PC-3 (cell line): Measurements from ENCODE around the gene TUBB. TPM values are rescaled to one million over a fixed set of nuclear protein-coding genes. Genes with fewer than 3 reads are reported as not detected.

Experiments
- ATAC-seq: fragments of 200-7000 bp; cut with Tn5 transposase; 2 replicates; pipeline ENCODE4 v1.9.1; 2020; ENCODE audit warnings: mild to moderate bottlenecking, moderate library complexity
- BruUV-seq: library from RNA; stranded (reverse); fragments of 400-500 nt; replicated peaks from 2 replicates; lab custom pipeline; 2021; lab: Mats Ljungman, UMichigan
- CTCF ChIA-PET: fragments of 300-600 bp; sonication (Branson Sonifier 250); formaldehyde crosslinking; loops from one replicate; lab custom pipeline; 2022; ENCODE audit warnings: antibody characterized with exemption; lab: Charles Lee
- POLR2A ChIA-PET: fragments of 300-600 bp; sonication (Branson Sonifier 250); formaldehyde crosslinking; loops from one replicate; lab custom pipeline; 2022; ENCODE audit warnings: antibody characterized with exemption; ENCODE audit not compliant: unreplicated experiment; lab: Charles Lee
- DNase-seq: peaks from one replicate; pipeline ENCODE4 v3.0.0-alpha.2; 2015
- H2AFZ ChIP-seq: fragments of 300-600 bp; sonication (generic); 2 replicates; pipeline ENCODE4 v1.6.0; 2016; ENCODE audit warnings: antibody characterized with exemption, low read length
- H3F3A ChIP-seq: fragments of 300-600 bp; sonication (generic); one replicate; pipeline ENCODE4 v1.6.0; 2017; ENCODE audit warnings: antibody characterized with exemption, low read length, control low read depth, mild to moderate bottlenecking; ENCODE audit not compliant: unreplicated experiment
- H3K27ac ChIP-seq: fragments of 300-600 bp; sonication (generic); 2 replicates; pipeline ENCODE4 v1.5.1; 2016; ENCODE audit warnings: mild to moderate bottlenecking, low read length
- H3K27me3 ChIP-seq: fragments of 300-600 bp; sonication (generic); 2 replicates; pipeline ENCODE4 v1.6.1; 2016; ENCODE audit warnings: low read length, mixed read lengths
- H3K36me3 ChIP-seq: fragments of 300-600 bp; sonication (generic); 2 replicates; pipeline ENCODE4 v1.6.1; 2016; ENCODE audit warnings: low read depth, mixed run types, low read length, mixed read lengths
- H3K4me1 ChIP-seq: fragments of 300-600 bp; sonication (generic); 2 replicates; pipeline ENCODE4 v1.5.1; 2016; ENCODE audit warnings: low read length; ENCODE audit not compliant: insufficient read depth
- H3K4me2 ChIP-seq: fragments of 300-600 bp; sonication (generic); 2 replicates; pipeline ENCODE4 v1.6.0; 2016; ENCODE audit warnings: low read length
- H3K4me3 ChIP-seq: fragments of 300-600 bp; sonication (generic); 2 replicates; pipeline ENCODE4 v1.5.1; 2016; ENCODE audit warnings: mild to moderate bottlenecking, low read length, mixed read lengths
- H3K79me2 ChIP-seq: fragments of 300-600 bp; sonication (generic); 2 replicates; pipeline ENCODE4 v1.6.1; 2017; ENCODE audit warnings: low read length, mixed read lengths
- H3K9ac ChIP-seq: fragments of 300-600 bp; sonication (generic); 2 replicates; pipeline ENCODE4 v1.6.0; 2016; ENCODE audit warnings: mild to moderate bottlenecking, low read length
- H3K9me2 ChIP-seq: fragments of 300-600 bp; sonication (generic); replicated peaks from 2 replicates; pipeline ENCODE4 v1.6.1; 2016; ENCODE audit warnings: mixed run types, low read length, mixed read lengths
- H3K9me3 ChIP-seq: fragments of 300-600 bp; sonication (generic); 2 replicates; pipeline ENCODE4 v1.6.1; 2016; ENCODE audit warnings: low read length, mixed read lengths
- H4K20me1 ChIP-seq: fragments of 300-600 bp; sonication (generic); 2 replicates; pipeline ENCODE4 v1.6.1; 2016; ENCODE audit warnings: low read length, mixed read lengths
- EZH2 ChIP-seq: fragments of 300-600 bp; sonication (generic); IDR thresholded peaks from one replicate; pipeline ENCODE4 v1.6.1; 2017; ENCODE audit warnings: antibody characterized with exemption, mild to moderate bottlenecking, low read length; ENCODE audit not compliant: unreplicated experiment
- EZH2phosphoT487 ChIP-seq: fragments of 300-600 bp; sonication (generic); IDR thresholded peaks from 2 replicates; pipeline ENCODE4 v1.6.1; 2018; ENCODE audit warnings: mild to moderate bottlenecking, antibody characterized with exemption, low read length, borderline replicate concordance
- intact Hi-C: fragments of 100-400 bp; cut with micrococcal nuclease; formaldehyde crosslinking; loops from 2 replicates; pipeline ENCODE4 v1.9.0; 2023
- total RNA-seq: library from RNA; depleted of rRNA; stranded (reverse); fragments of >200 nt; gene quantifications from 2 replicates; pipeline ENCODE4 v1.2.3, GENCODE V29; 2014
- TF ChIP-seq, protein P1 (sequence below): fragments of 300-600 bp; sonication (generic); conservative IDR thresholded peaks from 2 replicates; pipeline ENCODE4 v1.5.1; 2017; ENCODE audit warnings: antibody characterized with exemption, low read depth, mild to moderate bottlenecking, low read length

The TUBB gene
- total RNA-seq, 1 experiment from 2014 or later: 1,398 TPM

DNA sequence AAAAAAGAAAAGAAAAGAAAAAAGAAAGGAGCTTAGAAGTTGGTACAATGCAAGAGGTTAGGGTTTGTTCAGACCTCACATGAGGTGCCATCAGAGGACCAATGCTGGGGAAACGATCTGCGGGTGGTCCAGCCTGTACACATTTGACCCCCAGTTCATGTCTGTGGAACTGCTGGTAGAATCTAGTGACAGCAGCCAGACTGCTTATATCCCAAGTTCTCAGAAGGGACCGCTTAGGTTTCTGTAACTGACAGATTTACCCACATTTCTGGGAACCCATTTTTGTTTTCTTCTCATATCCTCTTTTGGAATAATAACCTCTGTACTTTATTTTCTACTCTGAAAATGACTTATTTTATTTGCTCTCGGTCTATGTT is 38.4 kb upstream of the TUBB start:
- Histone ChIP-seq H3K4me3 (peak overlapping the region; percentile 97), H3F3A (no peaks in the 10 kb centered on the region), H3K79me2 (peaks cover 81% of the 10 kb centered on the region), H3K4me1 (peaks cover 58% of the 10 kb centered on the region), H3K27ac (peak overlapping the region; percentile 89), H3K9me2 (no peaks in the 10 kb centered on the region), H3K36me3 (peaks cover 13% of the 10 kb centered on the region), H3K9ac (peak overlapping the region; percentile 80), H3K4me2 (peak overlapping the region; percentile 87), H2AFZ (no peak overlapping the region), H3K9me3 (no peaks in the 10 kb centered on the region), H4K20me1 (no peaks in the 10 kb centered on the region), H3K27me3 (no peaks in the 10 kb centered on the region)
- no TSS peak for BruUV-seq
- intact Hi-C loops: loop anchor here (1.0 kb wide), 1 partner anchor 41 kb away; no protein-coding TSS in a partner anchor
- POLR2A ChIA-PET: no interaction called here
- DNase-seq: no peak
- CTCF ChIA-PET: no interaction called here
- no peak for ATAC-seq
- TF ChIP-seq EZH2: no peak
- TF ChIP-seq, protein P1, sequence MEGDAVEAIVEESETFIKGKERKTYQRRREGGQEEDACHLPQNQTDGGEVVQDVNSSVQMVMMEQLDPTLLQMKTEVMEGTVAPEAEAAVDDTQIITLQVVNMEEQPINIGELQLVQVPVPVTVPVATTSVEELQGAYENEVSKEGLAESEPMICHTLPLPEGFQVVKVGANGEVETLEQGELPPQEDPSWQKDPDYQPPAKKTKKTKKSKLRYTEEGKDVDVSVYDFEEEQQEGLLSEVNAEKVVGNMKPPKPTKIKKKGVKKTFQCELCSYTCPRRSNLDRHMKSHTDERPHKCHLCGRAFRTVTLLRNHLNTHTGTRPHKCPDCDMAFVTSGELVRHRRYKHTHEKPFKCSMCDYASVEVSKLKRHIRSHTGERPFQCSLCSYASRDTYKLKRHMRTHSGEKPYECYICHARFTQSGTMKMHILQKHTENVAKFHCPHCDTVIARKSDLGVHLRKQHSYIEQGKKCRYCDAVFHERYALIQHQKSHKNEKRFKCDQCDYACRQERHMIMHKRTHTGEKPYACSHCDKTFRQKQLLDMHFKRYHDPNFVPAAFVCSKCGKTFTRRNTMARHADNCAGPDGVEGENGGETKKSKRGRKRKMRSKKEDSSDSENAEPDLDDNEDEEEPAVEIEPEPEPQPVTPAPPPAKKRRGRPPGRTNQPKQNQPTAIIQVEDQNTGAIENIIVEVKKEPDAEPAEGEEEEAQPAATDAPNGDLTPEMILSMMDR: no peak
- no peak for TF ChIP-seq EZH2phosphoT487

DNA sequence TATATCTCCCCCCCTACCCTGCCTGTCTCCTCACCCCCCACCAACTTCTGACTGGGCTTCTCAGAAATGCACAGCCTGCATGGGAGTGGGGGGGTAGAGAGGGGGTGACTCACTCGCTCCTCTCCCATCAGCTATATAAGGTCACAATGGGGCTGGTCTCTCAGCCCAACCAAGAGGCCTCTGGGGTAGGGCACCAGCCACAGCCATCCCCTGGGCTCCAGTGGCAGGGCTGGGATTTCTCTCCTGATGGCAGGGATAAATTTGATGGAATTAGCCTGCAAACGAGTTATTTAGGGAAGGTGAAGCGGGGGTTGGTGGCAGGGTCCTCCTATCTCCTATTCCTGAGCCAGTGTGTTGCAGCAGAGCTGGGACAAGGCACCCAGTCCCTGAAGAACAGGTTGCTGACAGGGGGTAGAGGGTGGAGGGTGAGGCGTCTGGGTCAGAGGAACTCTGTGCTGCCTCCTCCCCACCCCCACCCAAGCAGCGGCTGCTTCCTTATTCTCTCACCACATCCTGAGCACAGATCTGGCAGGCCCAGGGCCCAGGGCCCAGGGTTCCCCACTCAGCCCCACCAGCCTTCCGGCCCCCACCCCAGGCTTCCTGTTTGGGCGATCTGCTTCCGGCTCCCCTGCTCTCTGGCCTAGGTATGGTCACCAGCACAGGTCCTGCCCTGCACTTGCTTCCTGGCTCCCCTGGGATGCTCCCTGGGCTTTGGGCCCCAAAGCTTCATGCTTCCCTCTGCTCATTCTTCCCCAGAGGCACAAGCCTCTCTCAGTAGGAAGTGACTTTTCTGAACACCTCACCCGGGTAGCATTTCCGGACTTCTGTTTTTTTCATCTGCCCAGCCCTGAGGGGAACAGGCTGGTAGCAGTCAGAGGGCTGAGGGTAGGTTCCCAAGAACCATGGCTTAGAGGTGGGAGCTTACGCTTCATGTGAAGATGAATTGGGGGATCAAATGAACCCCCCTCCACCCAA is 37.7 kb upstream of the TUBB start:
- H3K4me1 ChIP-seq: peaks cover 58% of the 10 kb centered on the region
- no peaks in the 10 kb centered on the region for H3K27me3 ChIP-seq
- POLR2A ChIA-PET: no interaction called here
- CTCF ChIA-PET: interaction anchor here (1.1 kb wide), 1 partner anchor 40 kb away, joined by 3 read pairs; no protein-coding TSS in a partner anchor
- no peaks in the 10 kb centered on the region for H3K9me2 ChIP-seq
- ATAC-seq (peak; percentile 53), DNase-seq (peak; percentile 84)
- no peaks in the 10 kb centered on the region for H4K20me1 ChIP-seq
- peak overlapping the region; percentile 87 for H3K4me2 ChIP-seq
- H3K79me2 ChIP-seq: peaks cover 84% of the 10 kb centered on the region
- no peak overlapping the region for H2AFZ ChIP-seq
- peak overlapping the region; percentile 89 for H3K27ac ChIP-seq
- BruUV-seq: no TSS peak
- H3K9ac ChIP-seq: peak overlapping the region; percentile 80
- H3K4me3 ChIP-seq: peak overlapping the region; percentile 97
- H3F3A ChIP-seq: no peaks in the 10 kb centered on the region
- intact Hi-C loops: loop anchor here (1.0 kb wide), 1 partner anchor 40 kb away; no protein-coding TSS in a partner anchor
- H3K36me3 ChIP-seq: peaks cover 10% of the 10 kb centered on the region
- no peaks in the 10 kb centered on the region for H3K9me3 ChIP-seq
- TF ChIP-seq, protein P1: no peak
- TF ChIP-seq EZH2phosphoT487 (no peak), EZH2 (no peak)
